GM21825 (cell line): Measurements from ENCODE around the gene TBC1D9.
A peak's percentile ranks its signal among the peaks of the same experiment; 100 is the strongest.

Experiments used
- ATAC-seq: cut with Tn5 transposase; IDR thresholded peaks from one replicate; pipeline ENCODE4 v1.9.1; 2021; ENCODE audit warnings: mild to moderate bottlenecking, moderate library complexity; ENCODE audit not compliant: unreplicated experiment

The TBC1D9 gene

DNA sequence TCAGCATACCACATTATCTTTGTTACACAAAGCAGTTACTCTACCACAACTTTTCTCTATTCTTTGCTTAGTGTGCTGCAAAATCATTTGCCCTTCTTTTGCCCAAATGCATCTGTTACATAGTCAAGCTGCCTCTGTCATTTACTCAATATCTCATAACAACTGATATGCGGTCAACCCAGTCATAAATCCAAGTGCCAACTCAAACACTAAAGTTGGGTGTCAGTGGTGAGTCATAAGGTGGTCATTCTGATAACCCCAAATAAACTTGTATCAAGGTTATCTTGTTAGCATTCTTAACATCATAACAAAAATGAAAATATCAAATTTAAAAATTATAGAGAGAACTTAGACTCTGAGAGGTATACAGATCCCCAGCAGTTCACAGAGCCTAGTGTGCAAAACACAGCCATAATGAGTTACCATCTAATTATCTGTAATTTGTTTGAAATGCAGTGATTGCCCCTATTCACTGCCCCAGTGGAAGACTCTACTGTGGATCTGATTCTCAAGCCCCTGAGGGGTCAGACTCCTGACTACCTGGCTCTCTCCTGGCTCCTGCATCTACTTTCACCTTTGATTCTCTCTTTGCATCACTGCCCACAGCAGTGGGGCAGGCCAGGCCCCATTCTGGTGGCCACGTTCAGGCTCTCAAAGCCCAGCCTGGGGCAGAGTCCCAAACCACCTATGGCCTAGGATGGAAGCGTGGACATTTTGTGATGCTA lies 29.2 kb downstream of the TBC1D9 start:
- ATAC-seq = no peak

DNA sequence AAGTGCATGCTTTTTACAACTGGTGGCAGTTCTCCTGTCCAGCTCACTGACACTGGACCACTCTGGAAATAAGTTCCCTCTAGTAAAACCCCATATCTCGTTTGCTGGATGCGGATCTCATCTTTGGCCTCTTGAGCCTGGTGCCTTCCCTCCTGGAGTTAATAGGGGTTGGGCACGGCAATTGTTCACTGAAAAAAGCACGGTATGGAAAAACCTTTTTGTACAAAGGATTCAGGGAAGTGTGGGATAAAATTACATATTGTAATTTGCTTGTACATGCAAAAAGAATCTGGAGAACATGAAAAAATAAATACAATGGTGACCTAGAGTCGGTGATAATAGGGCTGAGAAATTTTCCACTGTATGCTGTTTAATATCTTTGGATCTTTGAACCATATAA lies 30.6 kb downstream of the TBC1D9 start:
- ATAC-seq = no peak

DNA sequence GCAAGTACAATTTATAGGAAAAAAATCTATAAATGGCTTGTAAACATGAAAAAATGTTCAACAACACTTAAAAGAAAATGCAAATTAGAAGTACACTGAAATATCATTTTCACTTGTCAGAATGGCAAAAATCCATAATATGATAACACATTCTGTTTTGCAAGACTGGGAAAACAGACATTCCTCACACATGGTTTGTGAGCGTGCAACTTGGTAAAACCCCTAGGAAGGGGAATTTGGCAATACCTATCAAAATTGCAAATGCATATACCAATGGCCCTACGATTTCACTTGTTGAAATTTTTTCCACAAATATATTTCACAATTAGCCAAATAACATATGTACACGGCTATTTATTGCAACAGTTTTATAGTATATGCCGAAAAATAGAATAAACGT lies 31.4 kb downstream of the TBC1D9 start:
- no peak for ATAC-seq

DNA sequence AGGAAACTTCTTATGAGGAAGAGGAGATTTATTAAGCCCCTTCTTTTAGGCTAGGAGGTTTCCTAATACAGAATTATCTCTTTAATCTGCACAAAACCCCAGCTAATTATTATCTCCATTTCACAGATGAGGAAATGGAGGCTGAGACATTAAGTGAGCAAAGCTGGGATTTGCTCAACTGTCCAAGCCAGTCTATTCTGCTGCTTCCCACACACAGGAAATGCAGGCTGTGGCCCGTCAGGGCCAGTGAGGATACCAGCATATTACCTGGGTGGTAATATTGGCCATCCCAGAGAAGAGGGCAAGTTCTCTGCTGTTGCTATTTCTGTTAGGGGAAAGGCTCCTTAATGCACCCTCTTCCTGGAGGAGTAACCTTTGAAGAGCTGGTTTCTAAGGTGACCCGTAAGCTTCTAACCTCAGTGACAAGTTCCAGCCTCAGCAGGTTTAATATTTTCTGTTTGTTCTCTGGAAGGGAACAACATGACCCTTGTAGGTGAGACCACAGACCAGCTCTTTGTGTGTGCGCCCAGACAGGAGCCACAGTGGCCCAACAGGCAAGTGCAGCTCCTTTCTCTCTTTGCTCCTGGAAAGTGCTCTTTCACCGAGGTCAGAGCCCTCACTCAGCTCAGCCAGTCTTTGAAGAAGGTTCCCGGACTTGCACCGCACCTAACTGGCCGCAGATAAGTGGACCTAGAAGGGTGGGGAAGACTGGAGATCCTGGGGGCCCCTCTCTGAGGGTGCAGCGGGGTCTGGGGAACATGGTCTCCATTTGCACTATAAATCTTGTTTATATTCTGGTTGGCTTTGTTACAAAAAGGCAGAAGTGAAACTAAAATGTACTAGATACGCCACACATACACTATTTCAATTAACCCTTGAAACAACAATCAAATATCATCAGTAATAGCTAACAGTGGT lies 35.5 kb downstream of the TBC1D9 start:
- ATAC-seq = peak; percentile 39

DNA sequence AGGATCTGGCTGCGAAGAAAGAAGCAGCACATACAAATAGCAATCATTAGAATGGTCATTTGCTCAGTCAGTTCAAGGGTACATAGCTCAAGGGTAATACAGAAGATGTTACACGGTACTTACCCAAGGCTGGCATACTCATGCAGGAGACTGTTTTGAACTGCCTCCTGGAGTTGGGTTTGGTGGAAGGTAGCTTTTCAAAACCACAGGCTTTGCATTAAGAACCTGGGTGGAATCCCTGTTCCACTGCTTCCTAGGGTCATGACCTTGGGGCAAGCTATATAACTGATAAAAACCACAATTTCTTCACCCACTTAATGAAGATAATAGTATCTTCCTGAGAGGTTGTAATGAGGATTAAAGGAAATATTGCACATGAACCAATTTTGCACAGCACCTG lies 36.5 kb downstream of the TBC1D9 start:
- ATAC-seq = peak; percentile 72

DNA sequence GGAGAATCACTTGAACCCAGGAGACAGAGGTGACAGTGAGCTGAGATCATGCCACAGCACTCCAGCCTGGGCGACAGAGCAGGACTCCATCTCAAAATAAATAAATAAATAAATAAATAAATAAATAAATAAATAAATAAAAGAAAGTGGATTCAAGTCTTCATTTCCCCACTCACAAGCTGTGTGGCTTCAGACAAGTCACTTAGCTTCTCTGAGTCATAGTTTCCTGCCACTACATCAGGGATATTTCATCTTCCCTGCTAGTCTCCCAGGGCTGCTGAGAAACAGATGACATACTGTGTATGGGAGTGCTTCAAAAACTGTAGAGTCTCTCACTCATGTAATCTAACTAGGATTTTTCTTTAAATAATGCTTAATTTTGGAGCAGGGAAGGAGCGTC lies 37.2 kb downstream of the TBC1D9 start:
- ATAC-seq = no peak

DNA sequence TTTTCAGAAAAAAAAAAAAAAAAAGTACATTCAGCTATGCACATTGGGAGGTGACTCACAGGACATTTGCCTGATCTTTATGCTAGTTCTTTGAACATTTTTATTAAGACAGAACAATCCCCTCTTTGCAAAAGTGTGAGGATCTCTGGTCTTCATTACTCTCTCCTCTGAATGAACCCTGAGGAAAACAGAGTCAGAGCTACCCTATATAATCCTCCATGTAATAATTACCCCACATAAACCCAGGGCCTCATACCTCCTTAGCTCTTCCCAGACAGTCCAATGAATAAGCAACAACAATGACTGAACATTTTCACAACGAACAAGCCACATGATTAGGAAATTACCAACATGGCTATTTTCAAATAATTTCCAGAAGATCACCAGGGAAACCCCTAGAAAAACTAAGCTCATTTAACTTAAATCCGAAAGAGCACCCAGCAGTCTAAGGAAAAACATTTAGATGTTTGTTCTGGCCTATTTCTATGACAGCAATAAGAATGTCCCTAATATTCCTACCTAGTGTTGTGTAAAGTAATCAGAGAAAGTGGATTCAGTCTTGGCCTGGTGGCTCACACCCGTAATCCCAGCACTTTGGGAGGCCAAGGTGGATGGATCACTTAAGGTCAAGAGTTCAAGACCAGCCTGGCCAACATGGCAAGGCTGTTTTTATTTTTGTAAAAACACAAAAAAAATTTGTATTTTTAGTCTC lies 37.8 kb downstream of the TBC1D9 start:
- no peak for ATAC-seq

DNA sequence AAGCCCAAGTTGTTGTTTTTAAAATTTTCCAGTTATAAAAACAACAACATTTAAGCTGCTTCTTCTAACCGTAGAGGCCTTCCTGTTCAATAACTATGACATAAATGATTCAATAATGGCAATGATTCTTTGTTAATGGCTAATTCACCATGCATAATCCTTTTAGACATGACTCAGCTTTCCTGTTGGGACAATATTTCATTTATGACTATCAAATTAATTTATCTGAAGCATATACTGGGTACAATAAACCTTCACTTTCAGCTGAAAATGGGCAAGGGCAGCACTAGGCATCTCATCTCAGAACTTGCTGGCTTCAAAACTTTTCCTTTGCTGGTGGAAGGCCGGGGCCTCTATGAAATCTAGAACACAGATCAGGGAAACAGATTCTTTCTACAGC lies 38.9 kb downstream of the TBC1D9 start:
- no peak for ATAC-seq

DNA sequence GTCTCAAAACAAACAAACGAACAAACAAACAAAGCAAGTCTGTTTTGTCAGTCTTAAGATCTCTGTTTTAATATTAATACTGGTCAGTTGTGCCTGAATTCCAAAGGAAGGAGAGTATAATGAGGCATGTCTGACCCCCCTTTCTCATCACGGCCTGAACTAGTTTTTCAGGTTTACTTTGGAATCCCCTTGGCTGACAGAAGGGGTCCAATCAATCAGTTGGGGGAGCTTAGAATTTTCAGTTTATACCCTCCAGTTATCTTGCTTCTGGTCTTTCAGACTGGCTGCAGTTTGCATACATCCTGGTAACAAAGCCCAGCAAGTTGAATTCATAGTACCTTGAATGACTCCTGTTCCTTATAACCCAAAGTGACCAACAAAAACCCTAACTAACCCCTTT lies 41.1 kb downstream of the TBC1D9 start:
- no peak for ATAC-seq

DNA sequence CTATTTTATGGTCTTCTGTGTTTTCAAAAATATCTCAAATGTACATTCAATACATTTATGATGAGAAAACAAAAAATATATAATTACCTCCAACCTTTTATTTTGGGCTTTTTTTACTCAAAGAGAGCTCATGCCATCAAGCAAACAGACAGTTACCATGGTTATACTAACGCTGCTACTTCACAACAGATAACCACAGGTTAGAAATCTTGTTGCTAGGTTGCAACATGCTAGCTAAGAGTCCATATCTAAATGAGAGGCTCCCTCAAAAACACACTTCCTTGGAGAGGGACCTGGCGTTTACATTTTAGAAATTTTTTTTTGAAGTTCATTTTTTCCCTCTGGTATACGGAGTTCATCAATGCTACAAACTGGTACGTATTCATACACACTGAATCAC lies 44.3 kb downstream of the TBC1D9 start:
- ATAC-seq = no peak

DNA sequence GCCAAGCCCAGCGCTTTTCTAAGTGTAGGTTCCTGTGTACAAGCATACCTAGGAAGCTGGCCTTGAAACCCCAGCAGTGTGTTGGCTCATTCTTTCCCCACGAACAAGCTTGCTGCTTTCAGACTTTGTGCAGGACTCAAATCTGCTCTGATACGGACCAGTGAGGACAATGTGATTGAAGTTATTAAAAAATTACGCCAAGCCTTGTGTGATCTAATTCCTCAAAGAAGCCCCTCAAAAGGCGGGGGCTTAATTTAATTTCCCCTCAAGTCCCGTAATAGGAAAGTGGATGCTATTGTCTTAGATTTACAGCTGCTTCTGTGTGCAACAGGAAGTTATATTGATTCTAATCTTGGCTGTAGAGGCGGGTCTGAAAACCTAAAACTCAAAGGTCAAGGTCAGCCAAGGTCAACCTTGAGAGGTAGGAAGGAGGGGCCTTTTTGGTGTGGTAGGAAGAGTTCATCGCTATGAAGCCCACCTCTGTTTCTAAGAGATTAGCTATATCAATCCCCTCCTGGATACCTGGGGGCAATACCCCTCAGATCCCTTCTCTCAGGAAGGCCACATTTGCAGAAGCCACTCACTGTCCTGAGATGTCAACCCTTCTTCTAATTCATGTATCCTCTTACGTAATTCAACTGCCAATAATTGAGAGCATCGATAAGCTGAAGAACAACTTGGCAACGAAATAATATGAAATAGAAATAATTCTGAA lies 45.1 kb downstream of the TBC1D9 start:
- no peak for ATAC-seq

DNA sequence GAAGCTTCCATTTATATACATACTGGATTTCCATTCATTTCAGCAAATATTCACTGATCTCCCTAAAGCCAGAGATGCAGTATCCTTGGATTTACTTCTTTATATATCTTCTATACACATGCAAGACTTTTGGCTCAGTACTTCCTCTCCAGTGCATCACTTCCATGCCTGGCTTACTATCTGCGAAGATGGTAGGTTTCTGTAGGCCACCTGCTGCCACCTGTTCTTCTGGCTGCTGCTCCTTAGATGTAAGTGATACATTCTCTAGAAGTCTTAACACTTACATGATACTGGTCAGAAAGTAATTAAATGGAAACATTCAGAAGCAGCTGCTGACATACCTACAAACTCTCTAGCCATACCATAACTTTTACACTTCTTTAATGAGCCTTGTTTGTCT lies 48.9 kb downstream of the TBC1D9 start:
- no peak for ATAC-seq

DNA sequence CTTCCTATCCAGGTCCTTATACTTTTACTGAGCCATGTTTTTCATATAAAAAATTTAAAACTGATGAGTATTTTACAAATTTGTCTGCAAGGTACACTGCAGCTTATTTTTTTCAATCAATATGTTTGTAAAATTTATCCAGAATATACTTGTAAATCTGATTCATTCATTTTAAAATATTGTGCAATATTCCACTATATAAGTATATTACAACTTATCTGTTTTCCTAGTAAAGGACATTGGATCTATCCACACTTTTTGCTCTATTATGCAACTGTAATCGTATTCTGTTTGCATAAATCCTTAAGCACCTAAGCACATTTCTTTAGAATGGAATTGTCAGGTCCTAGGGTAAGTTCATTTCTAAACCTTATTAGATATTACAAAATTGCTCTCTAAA lies 49.5 kb downstream of the TBC1D9 start:
- ATAC-seq = no peak

DNA sequence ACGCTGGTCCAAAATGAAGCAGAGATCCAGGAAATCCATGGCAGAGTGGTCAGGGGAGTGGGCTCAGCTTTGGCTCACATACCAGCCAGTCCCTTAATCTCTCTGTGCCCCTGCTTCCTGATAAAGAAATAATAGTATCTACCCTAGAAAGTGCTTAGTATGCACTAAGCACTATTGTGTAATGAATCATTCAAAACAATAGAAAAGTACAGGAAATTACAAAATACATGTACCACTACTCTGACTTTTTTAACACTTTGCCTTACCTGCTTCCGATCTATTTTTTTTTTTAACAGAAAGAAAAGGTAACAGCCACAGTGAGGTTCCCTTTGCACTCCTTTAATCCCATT lies 49.9 kb downstream of the TBC1D9 start:
- no peak for ATAC-seq

DNA sequence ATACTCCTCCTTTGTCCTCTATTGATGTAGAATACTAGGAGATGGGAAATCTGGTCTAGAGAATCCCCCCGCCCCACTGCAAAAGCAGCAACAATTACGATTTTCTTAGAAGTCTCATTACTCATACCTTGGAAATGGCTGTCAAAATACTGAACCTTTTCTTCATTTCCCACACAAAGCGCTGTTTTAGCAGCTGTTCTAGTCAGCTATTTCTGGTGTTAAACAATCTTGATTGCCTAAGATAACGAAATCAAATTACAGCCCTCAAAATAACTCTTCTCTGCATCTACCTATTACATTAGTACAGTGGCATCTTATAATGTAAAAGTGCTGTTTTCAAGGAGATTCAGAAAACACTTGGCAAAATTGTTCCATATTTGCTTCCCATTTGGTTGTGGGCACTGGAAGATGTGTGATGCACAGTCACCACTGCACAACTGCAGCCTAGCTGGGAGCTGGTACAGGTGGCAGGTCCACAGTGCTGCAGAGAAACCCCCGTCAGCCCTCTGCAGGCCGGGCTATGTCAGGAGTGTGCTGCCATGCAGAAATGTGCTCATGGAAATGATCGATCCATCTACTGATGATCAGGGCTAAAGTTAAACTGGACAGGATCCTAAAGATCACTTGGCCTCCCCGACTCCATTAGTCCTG lies 50.4 kb downstream of the TBC1D9 start:
- ATAC-seq = no peak

DNA sequence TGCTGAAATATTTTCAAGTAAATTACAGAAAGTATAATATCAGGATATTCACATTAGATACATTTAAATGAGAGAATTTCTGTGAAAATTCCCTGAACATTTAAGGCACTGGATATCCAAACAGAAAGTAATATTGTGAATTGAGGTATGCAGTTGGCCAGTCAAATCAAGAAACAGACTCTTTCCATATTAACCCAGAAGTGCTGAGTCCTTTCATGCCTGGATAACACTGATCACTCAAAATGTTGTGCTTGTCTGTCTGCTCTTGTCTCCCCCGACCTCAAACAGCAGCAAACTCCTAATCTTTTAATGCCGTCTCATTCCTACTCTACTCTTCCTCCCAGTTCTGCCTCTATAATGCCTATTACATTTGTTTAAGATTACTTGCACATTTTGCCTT lies 51.2 kb downstream of the TBC1D9 start:
- ATAC-seq = peak; percentile 65

DNA sequence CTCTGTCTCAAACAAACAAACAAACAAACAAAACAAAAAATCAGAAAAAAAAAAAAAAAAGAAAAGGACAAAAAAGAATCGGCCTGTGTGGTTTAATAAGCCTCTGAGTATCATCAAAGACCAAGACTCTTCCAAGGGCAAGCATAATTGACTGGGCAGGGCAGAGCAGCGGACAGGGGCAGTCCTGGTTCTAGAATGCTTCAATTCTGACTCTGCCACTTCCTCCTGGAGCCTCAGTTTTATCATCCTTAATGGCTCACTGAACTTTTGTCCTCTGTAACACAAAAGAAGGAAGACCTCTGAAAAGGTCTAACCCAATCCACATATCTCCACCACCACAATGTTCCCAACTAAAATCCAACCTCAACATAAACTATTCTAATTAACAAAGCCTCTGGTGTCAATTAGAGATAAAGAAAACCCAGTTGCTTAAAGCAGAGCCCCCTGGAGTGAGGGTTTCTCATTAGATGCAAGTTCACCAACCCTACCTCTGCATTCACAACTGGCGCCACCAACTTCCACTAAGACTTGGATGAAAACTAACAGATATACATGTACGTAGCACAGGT lies 51.7 kb downstream of the TBC1D9 start:
- peak; percentile 16 for ATAC-seq

DNA sequence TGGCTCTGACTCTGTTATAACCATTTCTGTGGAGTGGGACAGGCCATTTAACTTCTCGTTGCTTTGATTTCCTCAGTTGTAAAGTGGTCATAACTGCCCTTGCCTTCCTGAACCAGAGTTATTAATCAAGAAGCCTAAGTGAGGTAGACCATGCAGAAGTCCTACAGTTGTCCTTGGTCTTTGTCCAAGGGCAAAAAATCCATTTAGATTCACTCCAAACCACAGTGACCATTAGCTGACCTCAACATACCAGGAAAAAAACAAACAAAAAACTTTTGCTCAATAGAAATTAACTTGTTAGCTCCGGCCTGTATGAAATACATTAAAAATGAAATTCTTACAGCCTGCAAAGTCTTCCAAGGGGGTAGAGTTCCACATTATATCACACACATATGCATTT lies 52.7 kb downstream of the TBC1D9 start:
- no peak for ATAC-seq

DNA sequence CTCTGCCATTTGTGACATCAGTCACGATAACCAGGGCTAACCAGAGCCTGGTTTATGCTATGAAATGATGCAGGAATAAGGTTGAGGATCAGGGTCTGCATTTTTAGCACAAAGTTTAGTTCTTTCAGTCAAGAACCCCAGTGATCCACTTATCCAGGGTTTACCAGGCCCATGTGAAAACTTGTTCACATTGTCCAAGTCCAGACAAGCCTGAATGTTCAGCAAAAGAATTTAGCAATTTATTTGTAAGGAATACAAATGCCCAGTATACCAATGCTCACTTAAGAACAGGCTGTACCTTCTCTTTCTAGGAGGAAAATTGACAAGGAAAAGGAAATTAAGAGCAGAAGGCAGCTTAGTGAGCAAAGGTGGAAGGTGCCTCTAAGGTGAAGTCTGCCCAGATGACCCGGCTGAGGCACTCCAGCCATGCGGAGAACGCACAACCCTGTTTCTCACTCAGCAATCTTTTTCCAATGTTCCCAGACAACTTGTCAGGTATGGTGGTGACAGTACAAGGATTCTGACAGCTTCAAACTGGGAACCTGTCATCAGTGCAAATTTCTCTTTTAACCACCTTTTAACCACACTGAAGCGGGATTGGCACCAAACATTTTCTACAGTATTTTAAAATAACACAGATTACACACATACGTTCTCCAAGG lies 54.0 kb downstream of the TBC1D9 start:
- ATAC-seq = no peak

DNA sequence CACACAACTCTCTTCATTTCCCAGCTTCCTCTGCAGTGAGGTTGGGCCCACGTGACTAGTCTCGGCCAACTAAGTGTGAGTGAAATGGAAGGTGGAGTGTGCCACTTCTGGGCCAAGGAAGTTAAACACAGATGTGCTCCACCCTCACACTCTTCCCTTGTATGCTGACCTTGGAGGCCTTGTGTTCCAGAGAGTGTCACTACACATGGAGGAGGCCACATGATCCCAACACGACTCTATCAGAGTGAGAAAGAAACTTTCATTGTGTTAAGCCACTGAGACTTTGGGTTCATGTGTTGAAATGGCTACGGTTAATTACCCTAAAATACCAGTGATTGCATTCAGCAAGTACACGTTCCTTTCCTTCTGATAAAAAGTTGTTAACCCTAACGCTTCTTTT lies 55.1 kb downstream of the TBC1D9 start:
- ATAC-seq = no peak
